22Rv1 (cell line): Measurements from ENCODE around the gene RTL9.

Experiments used
- ZFX ChIP-seq: fragments of 450-650 bp; IDR thresholded peaks from 2 replicates; pipeline ENCODE4 v1.6.1; 2017; ENCODE audit warnings: antibody characterized with exemption, borderline replicate concordance
- TF ChIP-seq, protein P1 (sequence below): fragments of 450-650 bp; IDR thresholded peaks from 2 replicates; pipeline ENCODE4 v1.5.1; 2017; ENCODE audit warnings: mild to moderate bottlenecking

DNA sequence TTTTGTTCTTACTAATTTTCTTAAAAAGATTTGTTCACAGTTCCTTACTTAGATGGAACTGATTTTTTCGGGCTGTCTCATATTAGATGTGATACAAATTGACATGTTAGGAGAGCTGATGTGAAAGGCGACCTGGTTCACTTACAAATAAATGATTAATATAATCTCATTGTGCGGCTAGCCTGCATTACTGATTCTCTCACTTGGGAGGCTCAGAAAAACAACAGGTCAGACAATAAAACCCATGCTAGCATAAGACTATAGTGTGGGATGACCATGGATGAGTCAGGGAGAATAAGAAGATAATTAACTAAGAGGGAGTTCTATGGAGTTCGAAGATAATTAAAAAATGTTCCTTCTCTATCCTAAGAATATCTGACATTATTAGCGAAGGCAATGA lies 40.8 kb downstream of the RTL9 start:
- TF ChIP-seq, protein P1, sequence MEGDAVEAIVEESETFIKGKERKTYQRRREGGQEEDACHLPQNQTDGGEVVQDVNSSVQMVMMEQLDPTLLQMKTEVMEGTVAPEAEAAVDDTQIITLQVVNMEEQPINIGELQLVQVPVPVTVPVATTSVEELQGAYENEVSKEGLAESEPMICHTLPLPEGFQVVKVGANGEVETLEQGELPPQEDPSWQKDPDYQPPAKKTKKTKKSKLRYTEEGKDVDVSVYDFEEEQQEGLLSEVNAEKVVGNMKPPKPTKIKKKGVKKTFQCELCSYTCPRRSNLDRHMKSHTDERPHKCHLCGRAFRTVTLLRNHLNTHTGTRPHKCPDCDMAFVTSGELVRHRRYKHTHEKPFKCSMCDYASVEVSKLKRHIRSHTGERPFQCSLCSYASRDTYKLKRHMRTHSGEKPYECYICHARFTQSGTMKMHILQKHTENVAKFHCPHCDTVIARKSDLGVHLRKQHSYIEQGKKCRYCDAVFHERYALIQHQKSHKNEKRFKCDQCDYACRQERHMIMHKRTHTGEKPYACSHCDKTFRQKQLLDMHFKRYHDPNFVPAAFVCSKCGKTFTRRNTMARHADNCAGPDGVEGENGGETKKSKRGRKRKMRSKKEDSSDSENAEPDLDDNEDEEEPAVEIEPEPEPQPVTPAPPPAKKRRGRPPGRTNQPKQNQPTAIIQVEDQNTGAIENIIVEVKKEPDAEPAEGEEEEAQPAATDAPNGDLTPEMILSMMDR: no peak
- no peak for TF ChIP-seq ZFX
